Thyroid gland (tissue), 4 donors: ENCODE results near the gene SMG1.

Experiments used
- CTCF ChIP-seq, 6 experiments: fragments of 200-600 bp in 3 of 6; fragments of 450-650 bp in 3 of 6; sonication (generic) in 3 of 6; IDR thresholded peaks; one replicate each; pipeline ENCODE4 v1.5.1; 2016 to 2019; ENCODE audit warnings: antibody characterized with exemption in 6 of 6, mild to moderate bottlenecking in 2 of 6, inconsistent platforms in 1 of 6, moderate library complexity in 1 of 6
- POLR2A ChIP-seq, 2 donors: fragments of 450-650 bp; IDR thresholded peaks; one replicate each; pipeline ENCODE4 v1.6.1; 2017; ENCODE audit warnings: antibody characterized with exemption in 2 of 2, mild to moderate bottlenecking in 2 of 2, moderate library complexity in 1 of 2

- TF ChIP-seq CTCF (IDR thresholded peaks at IDR 0.05) (no peak), POLR2A (IDR thresholded peaks at IDR 0.05) (no peak)
These were observed 86.7 kb downstream of the SMG1 start for GRCh38 chr16:18839555-18839954.
